Liver (tissue), 3 donors: ENCODE data around the gene SIPA1L3.

Experiments used
- ATF3 ChIP-seq: IDR thresholded peaks from 2 replicates; pipeline ENCODE4 v1.6.1; 2016; ENCODE audit warnings: antibody characterized with exemption
- EGR1 ChIP-seq, 2 donors: IDR thresholded peaks; 2 replicates each; pipeline ENCODE4 v1.6.1; 2016 to 2018; ENCODE audit warnings: antibody characterized with exemption in 2 of 2, low read depth in 2 of 2
- GABPA ChIP-seq, 2 donors: IDR thresholded peaks in 1 of 2; conservative IDR thresholded peaks in 1 of 2; 2 replicates each; pipeline ENCODE4 v1.6.1; 2016; ENCODE audit warnings: antibody characterized with exemption in 2 of 2, mild to moderate bottlenecking in 1 of 2, moderate library complexity in 1 of 2
- HNF4G ChIP-seq: IDR thresholded peaks from 2 replicates; pipeline ENCODE4 v1.6.1; 2016; ENCODE audit warnings: antibody characterized with exemption
- MAX ChIP-seq: IDR thresholded peaks from 2 replicates; pipeline ENCODE4 v1.6.1; 2016; ENCODE audit warnings: antibody characterized with exemption
- RAD21 ChIP-seq, 2 donors: IDR thresholded peaks; 2 replicates each; pipeline ENCODE4 v1.6.1; 2016; ENCODE audit warnings: antibody characterized with exemption in 2 of 2, mild to moderate bottlenecking in 2 of 2
- REST ChIP-seq: IDR thresholded peaks from 2 replicates; pipeline ENCODE4 v1.6.1; 2016; ENCODE audit warnings: antibody characterized with exemption, mild to moderate bottlenecking
- RXRA ChIP-seq, 2 donors: IDR thresholded peaks; 2 replicates each; pipeline ENCODE4 v1.6.1; 2017 to 2018; ENCODE audit warnings: antibody characterized with exemption in 2 of 2, mild to moderate bottlenecking in 1 of 2
- SP1 ChIP-seq: IDR thresholded peaks from 2 replicates; pipeline ENCODE4 v1.6.1; 2018; ENCODE audit warnings: antibody characterized with exemption, mild to moderate bottlenecking
- TAF1 ChIP-seq: conservative IDR thresholded peaks from 2 replicates; pipeline ENCODE4 v1.6.1; 2016; ENCODE audit warnings: antibody characterized with exemption, mild to moderate bottlenecking
- YY1 ChIP-seq: IDR thresholded peaks from 2 replicates; pipeline ENCODE4 v1.6.1; 2016; ENCODE audit warnings: antibody characterized with exemption, mild to moderate bottlenecking
- TF ChIP-seq, protein P1 (sequence below): fragments of 150-350 bp; IDR thresholded peaks from 2 replicates; pipeline ENCODE4 v1.5.1; 2017; ENCODE audit warnings: improper control_type of control experiment, low read depth, low read length; ENCODE audit not compliant: missing input control
- TF ChIP-seq, protein P2 (sequence below): IDR thresholded peaks from 2 replicates; pipeline ENCODE4 v1.6.1; 2016; ENCODE audit warnings: antibody characterized with exemption
- donor health status: healthy.
- donor health status: healthy.

DNA sequence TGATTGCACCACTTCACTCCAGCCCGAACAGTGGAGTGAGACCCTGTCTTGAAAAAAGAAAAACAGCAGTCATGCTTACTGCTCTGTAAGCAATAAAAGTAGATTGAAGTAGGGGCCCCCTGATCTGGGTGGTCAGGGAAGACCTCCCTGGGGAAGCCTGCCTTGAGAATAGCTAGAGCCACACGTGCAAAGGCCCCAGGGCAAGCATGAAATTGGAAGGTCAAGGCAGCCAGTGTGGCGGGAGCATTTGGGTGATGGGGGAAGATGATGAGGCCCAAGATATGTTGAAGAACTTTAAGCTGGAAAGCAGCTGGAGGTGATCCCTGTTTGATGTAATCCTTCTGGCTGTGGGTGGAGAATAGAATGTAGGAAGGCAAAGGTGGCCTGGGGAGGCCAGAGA is 104.4 kb downstream of the SIPA1L3 start:
- TF ChIP-seq, protein P1, sequence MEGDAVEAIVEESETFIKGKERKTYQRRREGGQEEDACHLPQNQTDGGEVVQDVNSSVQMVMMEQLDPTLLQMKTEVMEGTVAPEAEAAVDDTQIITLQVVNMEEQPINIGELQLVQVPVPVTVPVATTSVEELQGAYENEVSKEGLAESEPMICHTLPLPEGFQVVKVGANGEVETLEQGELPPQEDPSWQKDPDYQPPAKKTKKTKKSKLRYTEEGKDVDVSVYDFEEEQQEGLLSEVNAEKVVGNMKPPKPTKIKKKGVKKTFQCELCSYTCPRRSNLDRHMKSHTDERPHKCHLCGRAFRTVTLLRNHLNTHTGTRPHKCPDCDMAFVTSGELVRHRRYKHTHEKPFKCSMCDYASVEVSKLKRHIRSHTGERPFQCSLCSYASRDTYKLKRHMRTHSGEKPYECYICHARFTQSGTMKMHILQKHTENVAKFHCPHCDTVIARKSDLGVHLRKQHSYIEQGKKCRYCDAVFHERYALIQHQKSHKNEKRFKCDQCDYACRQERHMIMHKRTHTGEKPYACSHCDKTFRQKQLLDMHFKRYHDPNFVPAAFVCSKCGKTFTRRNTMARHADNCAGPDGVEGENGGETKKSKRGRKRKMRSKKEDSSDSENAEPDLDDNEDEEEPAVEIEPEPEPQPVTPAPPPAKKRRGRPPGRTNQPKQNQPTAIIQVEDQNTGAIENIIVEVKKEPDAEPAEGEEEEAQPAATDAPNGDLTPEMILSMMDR: no peak
- TF ChIP-seq YY1 (no peak), EGR1 (IDR thresholded peaks at IDR 0.05; ENCODE audit: low read depth in 2 of 2) (no peak), SP1 (no peak), GABPA (IDR thresholded peaks at IDR 0.05 in 1 of 2, conservative IDR thresholded peaks at IDR 0.05 in 1 of 2) (no peak), ATF3 (no peak), REST (no peak), RXRA (IDR thresholded peaks at IDR 0.05) (no peak), RAD21 (IDR thresholded peaks at IDR 0.05) (no peak), TAF1 (no peak), HNF4G (no peak), MAX (no peak)
- TF ChIP-seq, protein P2, sequence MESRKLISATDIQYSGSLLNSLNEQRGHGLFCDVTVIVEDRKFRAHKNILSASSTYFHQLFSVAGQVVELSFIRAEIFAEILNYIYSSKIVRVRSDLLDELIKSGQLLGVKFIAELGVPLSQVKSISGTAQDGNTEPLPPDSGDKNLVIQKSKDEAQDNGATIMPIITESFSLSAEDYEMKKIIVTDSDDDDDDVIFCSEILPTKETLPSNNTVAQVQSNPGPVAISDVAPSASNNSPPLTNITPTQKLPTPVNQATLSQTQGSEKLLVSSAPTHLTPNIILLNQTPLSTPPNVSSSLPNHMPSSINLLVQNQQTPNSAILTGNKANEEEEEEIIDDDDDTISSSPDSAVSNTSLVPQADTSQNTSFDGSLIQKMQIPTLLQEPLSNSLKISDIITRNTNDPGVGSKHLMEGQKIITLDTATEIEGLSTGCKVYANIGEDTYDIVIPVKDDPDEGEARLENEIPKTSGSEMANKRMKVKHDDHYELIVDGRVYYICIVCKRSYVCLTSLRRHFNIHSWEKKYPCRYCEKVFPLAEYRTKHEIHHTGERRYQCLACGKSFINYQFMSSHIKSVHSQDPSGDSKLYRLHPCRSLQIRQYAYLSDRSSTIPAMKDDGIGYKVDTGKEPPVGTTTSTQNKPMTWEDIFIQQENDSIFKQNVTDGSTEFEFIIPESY: no peak
